GM18499 (cell line): ENCODE measurements around the gene KLF15.

ENCODE experiments used
- ATAC-seq: cut with Tn5 transposase; IDR thresholded peaks from one replicate; pipeline ENCODE4 v1.9.1; 2021; ENCODE audit warnings: moderate number of reproducible peaks; ENCODE audit not compliant: insufficient read depth, unreplicated experiment

Gene KLF15

GRCh38 chr3:126357295-126358037 is at the start of gene KLF15:
Gene KLF15 (minus strand): TSS chr3:126357408. CDS start chr3:126352922, 4,486 bp downstream.
- no peak for ATAC-seq

- no peak for ATAC-seq
These were observed 49.4 kb upstream of the KLF15 start for GRCh38 chr3:126406389-126407296.

GRCh38 chr3:126402666-126403302 is 45.6 kb upstream of the KLF15 start:
- no peak for ATAC-seq

DNA sequence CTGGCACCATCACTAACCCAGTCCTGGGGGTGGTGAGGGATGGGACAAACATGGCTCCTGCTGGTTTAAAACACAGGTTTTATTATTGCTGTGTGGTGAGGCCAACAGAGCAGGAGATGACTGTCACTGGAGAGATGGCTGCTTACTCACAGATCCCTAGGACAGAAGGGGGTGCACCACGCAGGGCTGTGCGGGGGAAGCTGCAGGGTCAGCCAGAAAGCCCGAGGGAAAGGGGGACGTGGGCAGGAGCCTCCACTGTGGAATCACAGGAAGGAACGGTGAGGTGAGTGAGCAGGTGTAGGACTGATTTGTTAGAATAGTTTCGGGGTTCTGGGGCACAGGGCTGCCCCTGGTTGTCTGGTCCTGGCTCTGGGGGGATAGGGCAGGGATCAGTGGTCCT is 45.0 kb upstream of the KLF15 start:
- ATAC-seq = no peak

DNA sequence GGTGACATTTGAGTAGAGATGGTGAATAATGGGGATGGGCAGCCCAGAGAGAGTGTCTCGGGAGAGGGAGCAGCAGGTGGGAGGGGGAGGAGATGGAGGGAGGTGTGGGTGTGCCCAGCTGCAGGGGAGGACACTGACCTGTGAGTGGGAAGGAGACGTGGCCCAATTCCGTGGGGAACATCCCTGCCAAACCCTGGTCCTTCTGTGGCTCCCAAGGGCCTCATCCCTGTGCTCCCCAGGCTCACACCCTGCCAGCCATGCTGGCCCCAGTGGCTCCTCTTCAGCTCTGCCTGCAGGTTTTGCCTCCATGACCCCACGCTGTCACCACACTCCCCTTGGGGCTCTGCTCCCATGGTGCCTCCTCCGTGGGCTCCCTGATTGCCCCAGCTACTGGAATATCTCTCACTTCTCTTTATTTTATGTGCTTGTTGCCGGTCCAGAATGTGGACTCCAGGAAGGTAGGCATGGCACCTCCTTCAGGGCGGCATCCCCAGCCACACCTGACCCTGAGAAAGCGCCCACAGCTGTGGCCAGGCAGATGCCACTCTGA is 44.5 kb upstream of the KLF15 start:
- no peak for ATAC-seq

GRCh38 chr3:126399756-126400155 is 42.5 kb upstream of the KLF15 start:
- no peak for ATAC-seq

- no peak for ATAC-seq
These were observed 42.1 kb upstream of the KLF15 start for GRCh38 chr3:126399351-126399735.

DNA sequence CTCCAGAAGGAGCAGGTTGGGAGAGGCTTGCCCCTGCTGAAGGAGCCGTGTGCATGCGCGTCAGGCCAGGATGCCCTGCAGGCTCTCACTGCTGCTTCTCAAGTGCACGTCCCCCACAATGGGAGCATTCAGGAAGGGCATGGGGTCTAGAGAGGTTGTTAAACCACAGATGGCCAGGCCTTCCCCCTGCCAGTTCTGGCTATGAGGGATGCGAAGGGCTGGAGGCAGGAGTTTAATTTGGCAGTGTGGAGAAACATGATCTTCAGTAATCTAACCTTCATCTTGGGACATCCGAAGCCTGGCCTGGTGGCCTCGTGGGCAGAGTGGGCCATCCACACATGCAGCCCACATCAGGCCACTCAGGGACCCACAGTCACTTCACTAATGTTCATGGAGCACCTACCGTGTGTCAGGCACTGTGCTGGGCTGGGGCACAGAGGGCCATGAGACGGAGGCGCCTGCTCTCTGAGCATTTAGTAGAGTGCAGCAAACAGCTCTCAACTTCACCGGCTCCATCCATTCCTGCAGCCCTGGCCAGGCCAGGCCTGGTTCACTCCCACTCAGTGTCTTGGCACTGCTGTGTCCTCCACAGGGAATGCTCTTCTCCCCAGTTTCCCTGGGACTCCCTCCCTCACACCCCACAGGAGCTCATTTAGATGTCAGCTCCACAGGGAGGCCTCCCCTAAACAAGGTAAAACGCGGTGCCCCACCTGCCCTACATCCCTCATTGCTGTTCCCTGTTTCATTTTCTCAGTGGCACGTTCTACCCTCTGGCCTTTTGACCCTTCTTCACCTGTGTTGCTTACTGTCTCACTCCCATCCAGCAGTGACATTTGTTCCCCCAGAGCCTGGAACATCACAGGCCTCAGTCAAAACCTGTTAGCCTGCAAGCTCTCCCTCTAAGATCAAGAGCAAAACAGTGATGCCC is 41.5 kb upstream of the KLF15 start:
- ATAC-seq = no peak

- ATAC-seq = no peak
These were observed 40.6 kb upstream of the KLF15 start for GRCh38 chr3:126397610-126398422.

GRCh38 chr3:126396536-126396935 is 39.3 kb upstream of the KLF15 start:
- ATAC-seq = no peak

GRCh38 chr3:126395846-126396513 is 38.8 kb upstream of the KLF15 start:
- ATAC-seq = no peak

DNA sequence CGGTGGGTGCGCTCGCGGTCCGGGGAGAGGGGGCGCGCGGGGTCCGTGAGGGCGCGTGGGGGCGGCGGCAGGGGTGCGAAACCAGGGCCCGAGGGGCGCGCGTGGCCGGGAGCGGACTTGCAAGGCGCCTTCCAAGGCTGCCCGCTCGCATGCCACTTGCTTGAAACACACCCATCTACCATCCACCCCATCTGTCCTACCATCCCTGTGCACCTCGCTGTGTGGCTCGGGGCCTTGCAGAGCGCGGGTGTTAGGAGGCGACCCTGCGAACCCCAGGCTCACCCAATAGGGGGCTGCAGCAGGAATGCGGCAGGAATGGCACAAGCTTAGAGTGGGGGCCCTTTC is 37.7 kb upstream of the KLF15 start:
- no peak for ATAC-seq

DNA sequence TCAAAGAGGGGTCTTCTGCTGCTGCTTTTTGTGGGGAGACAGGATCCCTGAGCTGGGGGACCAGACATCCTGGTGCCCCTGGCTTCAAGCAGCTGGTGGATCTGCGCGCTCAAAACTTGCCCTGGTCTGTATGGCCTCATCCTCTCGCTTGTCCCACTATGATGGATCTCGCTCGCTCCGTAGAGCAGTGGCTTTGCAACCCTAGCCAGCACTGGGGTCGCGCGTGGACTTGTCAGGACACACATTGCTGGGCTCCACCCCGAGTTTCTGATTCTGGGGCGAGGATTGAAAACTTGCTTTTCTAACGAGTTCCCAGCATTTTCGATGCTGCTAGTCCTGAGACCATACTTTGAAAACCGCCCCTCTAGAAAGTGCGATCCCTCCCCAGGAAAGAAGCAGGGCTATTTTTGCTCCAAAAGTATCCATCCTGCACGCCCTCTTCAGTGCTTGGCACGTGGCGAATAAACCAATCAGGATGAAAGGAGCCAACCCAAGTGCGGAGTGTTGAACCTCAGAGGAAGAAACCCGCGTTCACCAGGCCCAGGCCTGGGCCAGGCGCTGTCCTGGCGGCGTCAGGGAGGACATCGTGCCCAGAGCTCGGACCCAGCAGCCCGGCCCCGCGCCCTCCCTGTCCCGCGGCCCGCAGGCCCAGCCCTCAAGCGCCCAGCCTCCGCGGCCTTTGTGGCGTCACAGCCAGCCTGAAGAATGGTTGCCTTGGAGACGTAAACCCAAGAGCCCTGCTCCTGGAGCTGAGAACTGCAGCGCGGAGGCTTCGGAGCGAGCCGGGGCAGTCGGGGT is 37.2 kb upstream of the KLF15 start, which contains the start of gene CFAP100:
TSS of gene CFAP100 (plus strand) at position 731 of the 798 bp plus-strand sequence. CDS start 1,092 bp downstream, outside the sequence.
- no peak for ATAC-seq

GRCh38 chr3:126393563-126393962 is 36.4 kb upstream of the KLF15 start:
- ATAC-seq = no peak

GRCh38 chr3:126392246-126392645 is 35.0 kb upstream of the KLF15 start:
- ATAC-seq = no peak

DNA sequence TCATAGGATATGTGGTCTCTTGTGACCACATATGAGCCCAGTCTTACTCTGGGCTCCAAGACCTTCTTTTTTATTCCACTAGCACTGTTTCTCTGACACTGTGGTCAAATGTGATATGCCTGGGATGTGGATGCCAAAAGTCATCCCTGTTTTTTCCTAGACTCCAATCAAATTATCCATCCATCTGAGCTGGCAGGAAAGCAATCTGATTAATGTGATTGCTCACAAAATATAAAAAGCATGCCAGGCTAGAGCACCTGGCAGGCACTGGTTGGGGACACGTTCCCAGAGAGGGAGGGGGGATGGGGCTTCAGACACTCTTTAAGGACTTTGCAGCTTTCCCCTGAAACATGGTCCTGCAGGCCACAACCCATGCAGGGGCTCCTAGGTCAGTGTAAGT is 34.4 kb upstream of the KLF15 start:
- ATAC-seq = no peak

DNA sequence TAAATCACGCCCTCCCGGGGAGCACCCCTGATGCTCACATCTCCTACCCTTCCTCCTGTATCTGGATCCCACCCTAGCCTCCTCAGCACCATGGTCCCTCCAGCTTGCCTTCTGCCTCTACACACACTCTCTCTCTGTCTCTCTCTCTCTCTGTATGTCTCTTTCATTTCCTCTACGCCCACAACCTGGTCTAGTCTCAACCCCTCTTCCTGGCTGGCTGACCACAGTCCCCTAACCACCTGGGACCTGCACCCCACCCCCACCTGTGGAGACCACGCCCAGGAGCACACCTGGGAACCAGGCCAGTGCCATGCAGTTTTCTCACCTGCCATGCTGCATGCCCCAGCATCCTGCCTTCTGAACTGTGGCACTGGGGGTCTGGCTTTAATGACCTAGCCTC is 33.5 kb upstream of the KLF15 start:
- no peak for ATAC-seq

GRCh38 chr3:126390201-126390600 is 33.0 kb upstream of the KLF15 start:
- no peak for ATAC-seq
